Keratinocyte (primary cell): ENCODE measurements around the gene RNF13. TPM values are rescaled to one million over a fixed set of nuclear protein-coding genes. Genes with fewer than 3 reads are reported as not detected.
"Not testable (repeated sequence)": the region's sequence is repeated elsewhere in the genome, so short reads cannot be mapped to it uniquely, and the experiment has no call there.

Experiments
- DNase-seq: peaks from one replicate; pipeline ENCODE4 v3.0.0-alpha.2; 2011; ENCODE audit warnings: low read depth, missing footprints, low spot score
- FAIRE-seq: peaks from 2 replicates; lab custom pipeline; 2011; peaks lifted over from hg19 to GRCh38; lab: Jason Lieb, UNC
- H2AFZ ChIP-seq: 2 replicates; pipeline ENCODE4 v1.6.0; 2012; ENCODE audit warnings: low read length, control low read depth, inconsistent platforms; ENCODE audit not compliant: control insufficient read depth
- H3K27ac ChIP-seq: 2 replicates; pipeline ENCODE4 v1.5.1; 2011; ENCODE audit warnings: low read length; ENCODE audit not compliant: control insufficient read depth, insufficient read depth
- H3K27me3 ChIP-seq: 3 replicates; pipeline ENCODE4 v1.6.0; 2011; ENCODE audit warnings: low read length; ENCODE audit not compliant: control insufficient read depth, insufficient read depth; ENCODE audit errors: extremely low read depth
- H3K36me3 ChIP-seq, 2 experiments: 2 replicates in 1 of 2; 3 replicates in 1 of 2; pipeline ENCODE4 v1.5.1; 2011; ENCODE audit warnings: low read length in 2 of 2, mild to moderate bottlenecking in 1 of 2; ENCODE audit not compliant: control insufficient read depth in 2 of 2, insufficient read depth in 2 of 2; ENCODE audit errors: extremely low read depth in 1 of 2
- H3K4me1 ChIP-seq: 3 replicates; pipeline ENCODE4 v1.5.1; 2011; ENCODE audit warnings: low read length; ENCODE audit not compliant: control insufficient read depth, insufficient read depth; ENCODE audit errors: extremely low read depth
- H3K4me2 ChIP-seq: 3 replicates; pipeline ENCODE4 v1.6.0; 2011; ENCODE audit warnings: low read depth, low read length; ENCODE audit not compliant: control insufficient read depth, insufficient read depth; ENCODE audit errors: extremely low read depth
- H3K4me3 ChIP-seq, 3 experiments: fragments of 200-600 bp in 1 of 3; sonication (generic) in 1 of 3; 2 replicates in 2 of 3; 3 replicates in 1 of 3; pipeline ENCODE4 v1.5.1; 2011 to 2016; ENCODE audit warnings: low read length in 3 of 3, mild to moderate bottlenecking in 3 of 3, control low read depth in 2 of 3, inconsistent platforms in 1 of 3, low read depth in 1 of 3, mixed read lengths in 1 of 3, mixed run types in 1 of 3, moderate library complexity in 1 of 3; ENCODE audit not compliant: control insufficient read depth in 2 of 3, insufficient read depth in 2 of 3; ENCODE audit errors: extremely low read depth in 1 of 3
- H3K79me2 ChIP-seq: 2 replicates; pipeline ENCODE4 v1.6.0; 2012; ENCODE audit warnings: low read length; ENCODE audit not compliant: control insufficient read depth, insufficient read depth
- H3K9ac ChIP-seq: 3 replicates; pipeline ENCODE4 v1.6.0; 2011; ENCODE audit warnings: low read length; ENCODE audit not compliant: control insufficient read depth, insufficient read depth; ENCODE audit errors: extremely low read depth
- H3K9me1 ChIP-seq: 3 replicates; pipeline ENCODE4 v1.6.0; 2011; ENCODE audit warnings: low read length; ENCODE audit not compliant: control insufficient read depth, insufficient read depth; ENCODE audit errors: extremely low read depth
- H3K9me3 ChIP-seq: 2 replicates; pipeline ENCODE4 v1.5.1; 2012; ENCODE audit warnings: low read depth, low read length; ENCODE audit not compliant: control insufficient read depth
- H4K20me1 ChIP-seq: 3 replicates; pipeline ENCODE4 v1.6.0; 2011; ENCODE audit warnings: low read length; ENCODE audit not compliant: control insufficient read depth, insufficient read depth; ENCODE audit errors: extremely low read depth
- EZH2 ChIP-seq: IDR thresholded peaks from one replicate; pipeline ENCODE4 v1.6.1; 2012; ENCODE audit warnings: inconsistent platforms, mild to moderate bottlenecking, low read length, moderate library complexity
- dilution Hi-C: fragments of 300-500 bp; cut with MboI; formaldehyde crosslinking; loops from one replicate; pipeline ENCODE4 v1.7.0; 2020; ENCODE audit warnings: low sequenced_read_pairs; ENCODE audit not compliant: extremely low pct_ligation_motif_present
- polyA plus RNA-seq, 5 experiments: library from polyadenylated mRNA; depleted of rRNA in 3 of 5; stranded (reverse) in 3 of 5; stranded (forward) in 1 of 5; unstranded in 1 of 5; fragments of >200 nt; gene quantifications; 1 replicate in 1 of 5; 2 replicates in 3 of 5; 3 replicates in 1 of 5; pipeline versions ENCODE4 v1.2.1 to v1.2.3, GENCODE V29; 2011 to 2012; ENCODE audit warnings: missing spikeins in 2 of 5, low read depth in 1 of 5, low replicate concordance in 1 of 5
- TF ChIP-seq, protein P1 (sequence below), 3 experiments: IDR thresholded peaks in 1 of 3; conservative IDR thresholded peaks in 1 of 3; optimal IDR thresholded peaks in 1 of 3; 2 replicates in 2 of 3; 3 replicates in 1 of 3; pipeline versions ENCODE3 to v1.5.1; 2011; ENCODE audit warnings: low read length in 3 of 3, mild to moderate bottlenecking in 3 of 3, moderate library complexity in 2 of 3, control low read depth in 1 of 3, inconsistent platforms in 1 of 3; ENCODE audit not compliant: insufficient read depth in 2 of 3; ENCODE audit errors: extremely low read depth in 1 of 3

Gene RNF13
- polyA plus RNA-seq, 1 donor (not counting 4 experiments of a cell fraction or from before 2014, with no cell fraction given): 57.4 TPM

DNA sequence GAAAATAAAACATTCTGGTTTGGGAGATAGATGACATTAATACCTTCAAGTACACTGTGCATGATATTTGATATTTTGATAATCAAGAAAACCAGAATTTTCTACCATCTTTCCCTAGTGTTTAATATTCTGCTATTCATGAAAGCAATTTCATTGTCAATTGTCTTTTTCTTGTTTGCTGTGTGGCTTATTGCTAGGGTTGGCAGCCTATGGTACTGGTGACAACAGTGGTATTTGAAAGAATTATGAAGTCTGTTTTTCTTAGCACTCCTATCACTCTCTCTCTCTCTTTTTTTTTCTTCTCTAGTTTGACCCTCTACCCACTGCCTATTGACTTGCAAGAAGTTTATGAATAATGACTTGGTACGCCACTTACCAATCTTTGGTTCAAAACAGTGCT is 15.4 kb downstream of the RNF13 start:
- DNase-seq: no peak
- Histone ChIP-seq H4K20me1 (no peaks in the 10 kb centered on the region), H3K27me3 (no peaks in the 10 kb centered on the region), H3K79me2 (peaks cover 71% of the 10 kb centered on the region), H3K27ac (no peak overlapping the region), H3K4me3 (no peak overlapping the region), H3K4me2 (no peak overlapping the region), H3K9me1 (no peaks in the 10 kb centered on the region), H3K9ac (no peak overlapping the region), H3K9me3 (peaks cover 4% of the 10 kb centered on the region), H2AFZ (no peak overlapping the region), H3K36me3 (no peaks in the 10 kb centered on the region), H3K4me1 (no peaks in the 10 kb centered on the region)
- peak; percentile 32 for FAIRE-seq
- TF ChIP-seq, protein P1, sequence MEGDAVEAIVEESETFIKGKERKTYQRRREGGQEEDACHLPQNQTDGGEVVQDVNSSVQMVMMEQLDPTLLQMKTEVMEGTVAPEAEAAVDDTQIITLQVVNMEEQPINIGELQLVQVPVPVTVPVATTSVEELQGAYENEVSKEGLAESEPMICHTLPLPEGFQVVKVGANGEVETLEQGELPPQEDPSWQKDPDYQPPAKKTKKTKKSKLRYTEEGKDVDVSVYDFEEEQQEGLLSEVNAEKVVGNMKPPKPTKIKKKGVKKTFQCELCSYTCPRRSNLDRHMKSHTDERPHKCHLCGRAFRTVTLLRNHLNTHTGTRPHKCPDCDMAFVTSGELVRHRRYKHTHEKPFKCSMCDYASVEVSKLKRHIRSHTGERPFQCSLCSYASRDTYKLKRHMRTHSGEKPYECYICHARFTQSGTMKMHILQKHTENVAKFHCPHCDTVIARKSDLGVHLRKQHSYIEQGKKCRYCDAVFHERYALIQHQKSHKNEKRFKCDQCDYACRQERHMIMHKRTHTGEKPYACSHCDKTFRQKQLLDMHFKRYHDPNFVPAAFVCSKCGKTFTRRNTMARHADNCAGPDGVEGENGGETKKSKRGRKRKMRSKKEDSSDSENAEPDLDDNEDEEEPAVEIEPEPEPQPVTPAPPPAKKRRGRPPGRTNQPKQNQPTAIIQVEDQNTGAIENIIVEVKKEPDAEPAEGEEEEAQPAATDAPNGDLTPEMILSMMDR (optimal IDR thresholded peaks at IDR 0.05 in 1 of 3, IDR thresholded peaks at IDR 0.05 in 1 of 3, conservative IDR thresholded peaks at IDR 0.05 in 1 of 3; ENCODE audit: extremely low read depth in 1 of 3, insufficient read depth in 2 of 3, low read length in 3 of 3): no peak
- TF ChIP-seq EZH2: no peak
- dilution Hi-C loops: no loop called here

DNA sequence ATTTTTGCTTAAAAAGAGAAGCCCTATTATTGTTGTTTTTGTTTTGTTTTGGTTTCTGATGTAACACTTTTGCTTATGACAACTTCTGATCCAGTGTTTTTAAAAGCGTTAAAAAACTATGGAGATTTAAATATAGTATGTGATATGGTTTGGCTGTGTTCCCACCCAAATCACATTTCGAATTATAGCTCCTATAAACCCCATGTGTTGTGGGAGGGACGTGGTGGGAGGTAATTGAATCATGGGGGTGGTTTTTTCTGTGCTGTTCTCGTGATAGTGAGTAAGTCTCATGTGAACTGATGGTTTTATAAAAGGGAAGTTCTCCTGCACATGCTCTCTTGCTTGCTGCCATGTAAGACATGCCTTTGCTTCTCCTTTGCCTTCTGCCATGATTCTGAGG is 16.6 kb downstream of the RNF13 start:
- H3K36me3 ChIP-seq, H4K20me1 ChIP-seq, H3K9me1 ChIP-seq, H3K4me2 ChIP-seq, H3K9ac ChIP-seq, H3K27ac ChIP-seq, dilution Hi-C loops, H2AFZ ChIP-seq, H3K27me3 ChIP-seq, DNase-seq, H3K9me3 ChIP-seq, H3K4me3 ChIP-seq, H3K4me1 ChIP-seq: not testable (repeated sequence)
- peak; percentile 84 for FAIRE-seq
- peaks cover 71% of the 10 kb centered on the region for H3K79me2 ChIP-seq

DNA sequence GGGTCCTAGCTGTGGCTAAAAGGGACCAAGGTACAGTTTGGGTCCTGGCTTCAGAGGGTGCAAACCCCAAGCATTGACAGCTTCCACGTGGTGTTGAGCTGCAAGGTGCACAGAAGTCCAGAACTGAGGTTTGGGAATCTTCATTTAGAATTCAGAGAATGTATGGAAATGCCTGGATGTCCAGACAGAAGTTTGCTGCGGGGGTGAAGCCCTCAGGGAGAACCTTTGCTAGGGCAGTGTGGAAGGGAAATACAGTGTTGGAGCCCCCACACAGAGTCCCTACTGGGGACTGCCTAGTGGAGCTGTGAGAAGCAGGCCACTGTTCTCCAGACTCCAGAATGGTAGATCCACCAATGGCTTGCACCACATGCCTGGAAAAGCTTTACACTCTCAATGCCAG is 17.9 kb downstream of the RNF13 start:
- Histone ChIP-seq H3K4me2 (no peak overlapping the region), H3K27me3 (no peaks in the 10 kb centered on the region), H3K27ac (no peak overlapping the region), H3K9me1 (no peaks in the 10 kb centered on the region), H3K36me3 (no peaks in the 10 kb centered on the region), H3K79me2 (peaks cover 70% of the 10 kb centered on the region), H2AFZ (no peak overlapping the region), H3K9ac (no peak overlapping the region), H4K20me1 (no peaks in the 10 kb centered on the region), H3K4me1 (no peaks in the 10 kb centered on the region), H3K9me3 (peaks cover 7% of the 10 kb centered on the region), H3K4me3 (no peak overlapping the region)
- FAIRE-seq (no peak), DNase-seq (no peak)
- TF ChIP-seq, protein P1 (optimal IDR thresholded peaks at IDR 0.05 in 1 of 3, IDR thresholded peaks at IDR 0.05 in 1 of 3, conservative IDR thresholded peaks at IDR 0.05 in 1 of 3; ENCODE audit: extremely low read depth in 1 of 3, insufficient read depth in 2 of 3, low read length in 3 of 3): no peak
- TF ChIP-seq EZH2: no peak
- dilution Hi-C loops: no loop called here
